ENCODE results near the gene MICALL1. TPM values are rescaled to one million over a fixed set of nuclear protein-coding genes. Genes with fewer than 3 reads are reported as not detected.

Gene MICALL1
- total RNA-seq, 4 donors from 2014 or later: 14.4 to 29.4 (median 21.1) TPM

DNA sequence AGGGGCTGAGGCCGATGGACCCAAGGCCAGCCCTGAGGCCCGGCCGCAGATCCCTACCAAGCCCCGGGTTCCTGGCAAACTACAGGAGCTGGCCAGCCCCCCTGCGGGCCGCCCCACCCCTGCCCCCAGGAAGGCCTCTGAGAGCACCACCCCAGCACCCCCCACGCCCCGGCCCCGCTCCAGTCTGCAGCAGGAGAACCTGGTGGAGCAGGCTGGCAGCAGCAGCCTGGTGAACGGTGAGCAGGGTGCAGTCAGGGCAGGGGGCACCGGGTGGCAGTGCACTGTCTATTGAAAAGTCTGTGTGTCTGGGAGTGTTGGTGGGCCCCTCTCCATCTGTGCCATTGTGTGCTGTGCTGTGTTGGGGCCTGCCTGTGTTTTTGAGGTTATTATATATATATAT, 16.1 kb downstream of the MICALL1 start:
- DNase-seq: no peak
- in situ Hi-C loops (cut with MboI; ENCODE audit: low sequenced_read_pairs in 4 of 4) (no loop called here), intact Hi-C loops (cut with DNase I; ENCODE audit: low total_unique reads) (no loop called here)
- no peak for ATAC-seq
- Histone ChIP-seq H3K4me3 (no peak overlapping the region), H3K27me3 (no peaks in the 10 kb centered on the region), H3K4me1 (no peaks in the 10 kb centered on the region), H3K36me3 (peaks cover 0 to 44% of the 10 kb centered on the region in 2 donors), H3K27ac (no peak overlapping the region), H3K9me3 (no peaks in the 10 kb centered on the region)
- no peak for TF ChIP-seq POLR2A (IDR thresholded peaks at IDR 0.05)
- TF ChIP-seq, protein P1, sequence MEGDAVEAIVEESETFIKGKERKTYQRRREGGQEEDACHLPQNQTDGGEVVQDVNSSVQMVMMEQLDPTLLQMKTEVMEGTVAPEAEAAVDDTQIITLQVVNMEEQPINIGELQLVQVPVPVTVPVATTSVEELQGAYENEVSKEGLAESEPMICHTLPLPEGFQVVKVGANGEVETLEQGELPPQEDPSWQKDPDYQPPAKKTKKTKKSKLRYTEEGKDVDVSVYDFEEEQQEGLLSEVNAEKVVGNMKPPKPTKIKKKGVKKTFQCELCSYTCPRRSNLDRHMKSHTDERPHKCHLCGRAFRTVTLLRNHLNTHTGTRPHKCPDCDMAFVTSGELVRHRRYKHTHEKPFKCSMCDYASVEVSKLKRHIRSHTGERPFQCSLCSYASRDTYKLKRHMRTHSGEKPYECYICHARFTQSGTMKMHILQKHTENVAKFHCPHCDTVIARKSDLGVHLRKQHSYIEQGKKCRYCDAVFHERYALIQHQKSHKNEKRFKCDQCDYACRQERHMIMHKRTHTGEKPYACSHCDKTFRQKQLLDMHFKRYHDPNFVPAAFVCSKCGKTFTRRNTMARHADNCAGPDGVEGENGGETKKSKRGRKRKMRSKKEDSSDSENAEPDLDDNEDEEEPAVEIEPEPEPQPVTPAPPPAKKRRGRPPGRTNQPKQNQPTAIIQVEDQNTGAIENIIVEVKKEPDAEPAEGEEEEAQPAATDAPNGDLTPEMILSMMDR (IDR thresholded peaks at IDR 0.05 in 4 of 5, conservative IDR thresholded peaks at IDR 0.05 in 1 of 5): no peak

DNA sequence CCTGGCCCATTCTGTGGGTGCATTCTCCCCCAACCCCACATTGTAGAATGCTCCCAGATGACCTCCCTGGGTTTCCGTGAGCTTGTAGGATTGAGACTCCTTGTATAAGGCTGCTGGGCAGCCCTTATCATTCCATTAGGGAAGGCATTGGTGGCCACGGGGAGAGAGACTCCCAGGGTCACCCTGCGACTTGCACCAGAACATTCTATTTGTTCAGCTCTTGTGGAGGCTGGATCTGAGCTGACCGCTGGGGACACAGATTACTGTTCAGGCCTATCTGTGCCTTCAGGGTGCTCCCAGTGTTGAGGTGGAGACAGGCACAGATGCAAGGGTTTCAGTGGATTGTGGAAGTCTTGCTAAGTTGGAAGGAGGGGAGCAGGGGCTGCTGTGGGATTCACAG, 17.8 kb downstream of the MICALL1 start:
- intact Hi-C loops (cut with DNase I; ENCODE audit: low total_unique reads): no loop called here

DNA sequence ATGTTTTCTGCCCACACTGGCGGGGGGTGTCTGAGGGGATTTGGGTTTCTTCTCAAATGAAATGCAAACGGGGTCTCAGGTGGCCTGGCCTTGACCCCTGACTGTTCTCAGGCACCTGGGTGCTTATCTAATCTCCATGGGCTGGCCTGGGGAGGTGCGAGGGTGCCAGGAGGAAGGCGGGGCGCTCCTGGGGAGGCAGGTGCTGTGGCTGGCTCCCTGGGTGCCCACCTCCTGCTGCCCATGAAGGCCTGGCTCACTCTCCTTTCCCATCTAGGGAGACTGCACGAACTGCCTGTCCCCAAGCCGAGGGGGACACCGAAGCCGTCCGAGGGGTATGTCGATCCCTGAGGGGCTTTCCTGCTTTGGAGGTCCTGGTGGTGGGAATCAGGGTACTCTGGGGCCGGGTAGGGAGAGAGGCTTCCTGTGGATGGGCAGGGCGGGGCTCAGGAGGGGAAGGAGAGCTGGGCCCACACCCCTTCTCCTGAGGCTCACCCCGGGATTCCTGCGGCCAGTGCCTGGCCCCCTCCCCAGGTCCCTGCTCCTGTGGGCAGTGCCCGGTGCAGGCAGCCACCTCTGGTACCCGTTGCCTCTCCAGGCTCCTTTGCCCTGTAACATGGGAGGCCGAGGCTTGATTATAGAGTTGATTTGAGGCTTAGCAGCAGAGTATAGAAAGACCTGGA, 18.4 kb downstream of the MICALL1 start:
- H3K36me3 ChIP-seq: peaks cover 0 to 53% of the 10 kb centered on the region in 2 donors
- ATAC-seq: no peak
- H3K4me3 ChIP-seq: no peak overlapping the region
- H3K27me3 ChIP-seq: no peaks in the 10 kb centered on the region
- in situ Hi-C loops (cut with MboI; ENCODE audit: low sequenced_read_pairs in 4 of 4) (no loop called here), intact Hi-C loops (cut with DNase I; ENCODE audit: low total_unique reads) (no loop called here)
- H3K4me1 ChIP-seq: no peaks in the 10 kb centered on the region
- DNase-seq: no peak
- TF ChIP-seq, protein P1 (IDR thresholded peaks at IDR 0.05 in 4 of 5, conservative IDR thresholded peaks at IDR 0.05 in 1 of 5): no peak
- TF ChIP-seq POLR2A (IDR thresholded peaks at IDR 0.05): no peak
- H3K27ac ChIP-seq: no peak overlapping the region
- no peaks in the 10 kb centered on the region for H3K9me3 ChIP-seq

More for the DNA sequence above, 17.8 kb downstream of the MICALL1 start:
- no peak overlapping the region for H3K27ac ChIP-seq
- no peak overlapping the region for H3K4me3 ChIP-seq
- no peaks in the 10 kb centered on the region for H3K9me3 ChIP-seq
- H3K4me1 ChIP-seq: no peaks in the 10 kb centered on the region
- H3K27me3 ChIP-seq: no peaks in the 10 kb centered on the region
- DNase-seq (no peak), ATAC-seq (no peak)
- H3K36me3 ChIP-seq: peaks cover 0 to 53% of the 10 kb centered on the region in 2 donors
- in situ Hi-C loops (cut with MboI; ENCODE audit: low sequenced_read_pairs in 4 of 4): no loop called here
- TF ChIP-seq, protein P1 (IDR thresholded peaks at IDR 0.05 in 4 of 5, conservative IDR thresholded peaks at IDR 0.05 in 1 of 5): no peak
- no peak for TF ChIP-seq POLR2A (IDR thresholded peaks at IDR 0.05)

DNA sequence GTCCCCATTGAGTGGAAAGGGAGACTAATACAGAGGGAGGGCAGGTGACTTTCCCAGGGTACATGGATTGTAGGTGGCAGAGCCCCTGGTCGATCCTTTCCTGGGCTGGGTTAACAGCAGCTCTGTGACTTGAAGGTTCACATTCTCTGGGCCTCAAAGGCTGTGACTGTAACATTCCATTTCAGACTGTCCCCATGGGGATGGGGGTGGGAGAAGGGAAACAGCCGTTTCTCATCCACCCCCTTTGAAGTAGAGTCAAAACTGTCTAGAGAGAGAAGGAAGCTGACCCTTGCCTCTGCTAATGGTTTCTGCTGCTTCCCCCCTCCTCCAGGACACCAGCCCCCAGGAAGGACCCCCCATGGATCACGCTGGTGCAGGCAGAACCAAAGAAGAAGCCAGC, 19.2 kb downstream of the MICALL1 start:
- H3K9me3 ChIP-seq: no peaks in the 10 kb centered on the region
- H3K27me3 ChIP-seq: no peaks in the 10 kb centered on the region
- ATAC-seq (no peak), DNase-seq (no peak)
- peaks cover 0 to 45% of the 10 kb centered on the region in 2 donors for H3K36me3 ChIP-seq
- no peak overlapping the region for H3K27ac ChIP-seq
- TF ChIP-seq, protein P1 (IDR thresholded peaks at IDR 0.05 in 4 of 5, conservative IDR thresholded peaks at IDR 0.05 in 1 of 5): no peak
- TF ChIP-seq POLR2A (IDR thresholded peaks at IDR 0.05): no peak
- H3K4me1 ChIP-seq: no peaks in the 10 kb centered on the region
- no peak overlapping the region for H3K4me3 ChIP-seq
- intact Hi-C loops (cut with DNase I; ENCODE audit: low total_unique reads) (no loop called here), in situ Hi-C loops (cut with MboI; ENCODE audit: low sequenced_read_pairs in 4 of 4) (no loop called here)

DNA sequence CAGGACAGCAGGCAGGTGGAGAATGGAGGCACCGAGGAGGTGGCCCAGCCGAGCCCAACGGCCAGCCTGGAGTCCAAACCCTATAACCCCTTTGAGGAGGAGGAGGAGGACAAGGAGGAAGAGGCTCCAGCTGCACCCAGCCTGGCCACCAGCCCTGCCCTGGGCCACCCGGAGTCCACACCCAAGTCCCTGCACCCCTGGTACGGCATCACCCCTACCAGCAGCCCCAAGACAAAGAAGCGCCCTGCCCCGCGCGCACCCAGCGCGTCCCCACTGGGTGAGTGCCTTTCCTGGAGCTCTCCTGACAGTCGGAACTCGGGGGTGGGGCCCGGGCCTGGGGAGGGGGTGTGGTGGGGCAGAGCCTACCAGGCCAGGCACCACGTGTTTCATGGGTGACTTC, 19.7 kb downstream of the MICALL1 start:
- Histone ChIP-seq H3K9me3 (no peaks in the 10 kb centered on the region), H3K27me3 (no peaks in the 10 kb centered on the region), H3K4me3 (no peak overlapping the region), H3K4me1 (no peaks in the 10 kb centered on the region), H3K27ac (no peak overlapping the region), H3K36me3 (peaks cover 0 to 44% of the 10 kb centered on the region in 2 donors)
- DNase-seq (no peak), ATAC-seq (no peak)
- in situ Hi-C loops (cut with MboI; ENCODE audit: low sequenced_read_pairs in 4 of 4) (no loop called here), intact Hi-C loops (cut with DNase I; ENCODE audit: low total_unique reads) (no loop called here)
- no peak for TF ChIP-seq POLR2A (IDR thresholded peaks at IDR 0.05)
- TF ChIP-seq, protein P1 (IDR thresholded peaks at IDR 0.05 in 4 of 5, conservative IDR thresholded peaks at IDR 0.05 in 1 of 5): no peak
